B cell (primary cell): Measurements from ENCODE around the gene KIAA0319L. TPM values are rescaled to one million over a fixed set of nuclear protein-coding genes. Genes with fewer than 3 reads are reported as not detected.

Experiments used
- ATAC-seq: fragments of 200-7000 bp; cut with Tn5 transposase; one replicate; pipeline ENCODE4 v1.10.0; 2021; ENCODE audit warnings: low read depth, mild to moderate bottlenecking, moderate number of reproducible peaks, moderate library complexity
- CTCF ChIA-PET: fragments of 350-600 bp; sonication (Branson Sonifier 250); formaldehyde crosslinking; loops from one replicate; lab custom pipeline; 2021; ENCODE audit warnings: antibody characterized with exemption, inconsistent platforms; lab: Charles Lee
- POLR2A ChIA-PET: fragments of 350-600 bp; sonication (Branson Sonifier 250); formaldehyde crosslinking; loops from one replicate; lab custom pipeline; 2021; ENCODE audit warnings: antibody characterized with exemption; lab: Charles Lee
- DNase-seq: peaks from one replicate; pipeline ENCODE4 v3.0.0; 2013
- H2AFZ ChIP-seq: 2 replicates; pipeline ENCODE4 v1.6.1; 2012; ENCODE audit warnings: mild to moderate bottlenecking, low read depth, low read length; ENCODE audit not compliant: insufficient read depth, poor library complexity, severe bottlenecking
- H3K27ac ChIP-seq, 2 donors: 1 replicate in 1 of 2; 2 replicates in 1 of 2; pipeline ENCODE4 v1.5.1; 2012 to 2013; ENCODE audit warnings: low read length in 2 of 2, mild to moderate bottlenecking in 2 of 2, moderate library complexity in 1 of 2
- H3K27me3 ChIP-seq, 4 experiments: fragments of 200-600 bp in 1 of 4; sonication (generic) in 1 of 4; replicated peaks in 1 of 4; 1 replicate in 2 of 4; 2 replicates in 2 of 4; pipeline versions ENCODE4 v1.6.1 to v1.7.0; 2013 to 2016; ENCODE audit warnings: low read length in 3 of 4, mild to moderate bottlenecking in 2 of 4, mixed read lengths in 1 of 4, moderate library complexity in 1 of 4; ENCODE audit not compliant: insufficient read depth in 4 of 4, control insufficient read depth in 3 of 4; ENCODE audit errors: control extremely low read depth in 1 of 4
- H3K36me3 ChIP-seq, 2 experiments: replicated peaks in 1 of 2; 1 replicate in 1 of 2; 2 replicates in 1 of 2; pipeline versions ENCODE4 v1.6.1 to v1.7.1; 2013; ENCODE audit warnings: low read length in 1 of 2; ENCODE audit not compliant: insufficient read depth in 2 of 2, control insufficient read depth in 1 of 2; ENCODE audit errors: control extremely low read depth in 1 of 2, extremely low read depth in 1 of 2
- H3K4me1 ChIP-seq, 2 donors: fragments of 200-600 bp in 1 of 2; sonication (generic) in 1 of 2; 1 replicate in 1 of 2; 2 replicates in 1 of 2; pipeline versions ENCODE4 v1.5.1 to v1.6.1; 2013 to 2017; ENCODE audit warnings: low read length in 2 of 2; ENCODE audit not compliant: control insufficient read depth in 2 of 2, insufficient read depth in 2 of 2
- H3K4me2 ChIP-seq: replicated peaks from 2 replicates; pipeline ENCODE3; 2012; ENCODE audit warnings: mild to moderate bottlenecking, low read depth, low read length; ENCODE audit not compliant: poor library complexity, severe bottlenecking
- H3K4me3 ChIP-seq, 5 experiments: fragments of 200-600 bp in 1 of 5; sonication (generic) in 1 of 5; 1 replicate in 3 of 5; 2 replicates in 2 of 5; pipeline versions ENCODE4 v1.5.1 to v1.7.0; 2011 to 2016; ENCODE audit warnings: low read length in 4 of 5, mild to moderate bottlenecking in 4 of 5, low read depth in 2 of 5, control low read depth in 1 of 5, moderate library complexity in 1 of 5; ENCODE audit not compliant: insufficient read depth in 1 of 5; ENCODE audit errors: control extremely low read depth in 1 of 5, extremely low read depth in 1 of 5
- H3K79me2 ChIP-seq: fragments of 200-600 bp; sonication (generic); one replicate; pipeline ENCODE4 v1.6.0; 2016; ENCODE audit warnings: low read length; ENCODE audit not compliant: control insufficient read depth, insufficient read depth
- H3K9ac ChIP-seq: fragments of 200-600 bp; sonication (generic); 2 replicates; pipeline ENCODE4 v1.6.1; 2017; ENCODE audit warnings: mild to moderate bottlenecking, low read length, moderate library complexity
- H3K9me3 ChIP-seq, 3 donors: one replicate each; pipeline versions ENCODE4 v1.6.1 to v1.7.1; 2013; ENCODE audit warnings: low read length in 2 of 3; ENCODE audit not compliant: control insufficient read depth in 2 of 3, insufficient read depth in 1 of 3; ENCODE audit errors: control extremely low read depth in 1 of 3
- H4K20me1 ChIP-seq: 2 replicates; pipeline ENCODE4 v1.6.0; 2012; ENCODE audit warnings: mild to moderate bottlenecking, low read length; ENCODE audit not compliant: insufficient read depth, control insufficient read depth, poor library complexity, severe bottlenecking
- H3K27ac Mint-ChIP-seq: one replicate; pipeline ENCODE4 v1.8.0; 2021; ENCODE audit warnings: mixed read lengths
- H3K27me3 Mint-ChIP-seq: one replicate; pipeline ENCODE4 v1.8.0; 2021; ENCODE audit warnings: mixed read lengths
- H3K4me1 Mint-ChIP-seq: one replicate; pipeline ENCODE4 v1.8.0; 2021; ENCODE audit warnings: mixed read lengths
- H3K4me3 Mint-ChIP-seq: one replicate; pipeline ENCODE4 v1.8.0; 2021; ENCODE audit warnings: mixed read lengths
- H3K9me3 Mint-ChIP-seq: one replicate; pipeline ENCODE4 v1.8.0; 2022; ENCODE audit warnings: mixed read lengths; ENCODE audit not compliant: insufficient read depth
- EZH2 ChIP-seq: IDR thresholded peaks from 2 replicates; pipeline ENCODE4 v1.6.1; 2012; ENCODE audit warnings: borderline replicate concordance, low read depth, mild to moderate bottlenecking, moderate library complexity, low read length; ENCODE audit not compliant: insufficient read depth, poor library complexity, severe bottlenecking
- WGBS: methylation state at CpG from one replicate; pipeline ENCODE4 v1.1.5; 2013; ENCODE audit warnings: missing lambda C conversion rate; ENCODE audit not compliant: insufficient coverage; 5-methylcytosine and 5-hydroxymethylcytosine counted together
- intact Hi-C: fragments of 100-400 bp; cut with micrococcal nuclease; formaldehyde crosslinking; loops from one replicate; pipeline ENCODE4 v1.10.0; 2022
- polyA plus RNA-seq: library from polyadenylated mRNA; depleted of rRNA; stranded (reverse); fragments of >200 nt; gene quantifications from 2 replicates; pipeline ENCODE4 v1.2.3, GENCODE V29; 2012
- total RNA-seq, 2 donors: library from RNA; stranded (reverse); fragments of 120-200 nt in 1 of 2; gene quantifications; 1 replicate in 1 of 2; 2 replicates in 1 of 2; pipeline versions ENCODE4 v1.2.3 to v1.2.4, GENCODE V29; 2013 to 2022
- TF ChIP-seq, protein P1 (sequence below): fragments of 200-600 bp; IDR thresholded peaks from one replicate; pipeline ENCODE4 v1.8.0; 2022; ENCODE audit warnings: antibody characterized with exemption, mild to moderate bottlenecking

Gene KIAA0319L
- total and polyA plus RNA-seq, 2 donors (not counting 1 experiment from before 2014, with no cell fraction given), result 35.9 to 78.1 TPM

GRCh38 chr1:35590476-35591040, 33.4 kb upstream of the KIAA0319L start:
- Histone ChIP-seq H3K9ac (no peak overlapping the region), H3K4me1 (no peaks in the 10 kb centered on the region), H3K79me2 (no peaks in the 10 kb centered on the region), H4K20me1 (no peaks in the 10 kb centered on the region), H3K36me3 (peaks cover 0 to 3% of the 10 kb centered on the region in 2 experiments), H2AFZ (no peak overlapping the region), H3K27ac (no peak overlapping the region), H3K27me3 (no peaks in the 10 kb centered on the region), H3K4me2 (no peak overlapping the region), H3K4me3 (no peak overlapping the region), H3K9me3 (no peaks in the 10 kb centered on the region)
- H3K4me3 Mint-ChIP-seq, result no peak overlapping the region
- CTCF ChIA-PET, result interaction anchor here (0.6 to 1.2 kb wide), 2 partner anchors 11 to 336 kb away, joined by 3 to 4 read pairs; no protein-coding TSS in a partner anchor
- TF ChIP-seq EZH2, result no peak
- TF ChIP-seq, protein P1, sequence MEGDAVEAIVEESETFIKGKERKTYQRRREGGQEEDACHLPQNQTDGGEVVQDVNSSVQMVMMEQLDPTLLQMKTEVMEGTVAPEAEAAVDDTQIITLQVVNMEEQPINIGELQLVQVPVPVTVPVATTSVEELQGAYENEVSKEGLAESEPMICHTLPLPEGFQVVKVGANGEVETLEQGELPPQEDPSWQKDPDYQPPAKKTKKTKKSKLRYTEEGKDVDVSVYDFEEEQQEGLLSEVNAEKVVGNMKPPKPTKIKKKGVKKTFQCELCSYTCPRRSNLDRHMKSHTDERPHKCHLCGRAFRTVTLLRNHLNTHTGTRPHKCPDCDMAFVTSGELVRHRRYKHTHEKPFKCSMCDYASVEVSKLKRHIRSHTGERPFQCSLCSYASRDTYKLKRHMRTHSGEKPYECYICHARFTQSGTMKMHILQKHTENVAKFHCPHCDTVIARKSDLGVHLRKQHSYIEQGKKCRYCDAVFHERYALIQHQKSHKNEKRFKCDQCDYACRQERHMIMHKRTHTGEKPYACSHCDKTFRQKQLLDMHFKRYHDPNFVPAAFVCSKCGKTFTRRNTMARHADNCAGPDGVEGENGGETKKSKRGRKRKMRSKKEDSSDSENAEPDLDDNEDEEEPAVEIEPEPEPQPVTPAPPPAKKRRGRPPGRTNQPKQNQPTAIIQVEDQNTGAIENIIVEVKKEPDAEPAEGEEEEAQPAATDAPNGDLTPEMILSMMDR, result no peak
- no peaks in the 10 kb centered on the region for H3K27me3 Mint-ChIP-seq
- DNase-seq, result no peak
- no peaks in the 10 kb centered on the region for H3K9me3 Mint-ChIP-seq
- 97% methylated on average over 25 of the region's 25 CpGs for WGBS
- no peak overlapping the region for H3K27ac Mint-ChIP-seq
- intact Hi-C loops, result no loop called here
- no peak for ATAC-seq
- POLR2A ChIA-PET, result no interaction called here
- H3K4me1 Mint-ChIP-seq, result no peaks in the 10 kb centered on the region
